ENCODE measurements around the gene DNM1L. TPM values are rescaled to one million over a fixed set of nuclear protein-coding genes. Genes with fewer than 3 reads are reported as not detected.

DNM1L gene
- total RNA-seq, 4 donors from 2014 or later: 43.9 to 83.6 (median 53.1) TPM

DNA sequence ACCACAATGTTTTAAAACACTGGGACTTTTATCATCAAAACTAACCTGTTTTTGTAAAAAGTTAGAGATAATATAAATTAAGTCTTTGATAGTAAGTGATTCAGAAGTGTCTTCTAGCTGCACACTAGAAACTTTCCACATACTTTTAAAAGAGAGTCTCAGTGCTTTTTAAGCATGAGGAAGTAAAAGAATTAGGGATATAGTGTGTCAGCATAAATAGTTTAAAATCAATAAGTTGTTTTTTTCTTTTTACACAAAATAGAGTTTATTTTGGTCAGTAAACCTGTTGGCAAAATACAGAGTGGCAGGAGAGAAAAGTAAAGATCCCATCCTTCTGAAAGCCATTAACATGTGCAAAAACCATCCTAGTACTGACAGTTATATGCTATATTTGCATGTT lies 1.7 kb downstream of the DNM1L start:
- no peak for TF ChIP-seq CTCF (IDR thresholded peaks at IDR 0.05; ENCODE audit: low read depth)

DNA sequence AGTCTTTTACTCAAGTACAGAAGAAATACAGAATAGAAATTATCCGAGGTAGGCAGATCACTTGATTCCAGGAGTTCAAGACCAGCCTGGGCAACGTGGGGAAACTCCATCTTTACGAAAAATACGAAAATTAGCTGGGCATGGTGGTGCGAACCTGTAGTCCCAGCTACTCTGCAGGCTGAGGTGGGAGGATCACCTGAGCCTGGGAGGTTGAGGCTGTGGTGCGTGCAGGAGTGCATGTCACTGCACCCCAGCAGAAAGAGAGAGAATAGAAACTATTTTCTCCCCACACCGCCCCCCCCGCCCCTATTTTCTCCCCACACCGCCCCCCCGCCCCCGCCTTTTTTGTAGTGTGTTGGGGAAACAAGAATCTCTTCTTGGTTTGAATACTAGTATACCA lies 2.2 kb downstream of the DNM1L start:
- no peak for TF ChIP-seq CTCF (IDR thresholded peaks at IDR 0.05; ENCODE audit: low read depth)

DNA sequence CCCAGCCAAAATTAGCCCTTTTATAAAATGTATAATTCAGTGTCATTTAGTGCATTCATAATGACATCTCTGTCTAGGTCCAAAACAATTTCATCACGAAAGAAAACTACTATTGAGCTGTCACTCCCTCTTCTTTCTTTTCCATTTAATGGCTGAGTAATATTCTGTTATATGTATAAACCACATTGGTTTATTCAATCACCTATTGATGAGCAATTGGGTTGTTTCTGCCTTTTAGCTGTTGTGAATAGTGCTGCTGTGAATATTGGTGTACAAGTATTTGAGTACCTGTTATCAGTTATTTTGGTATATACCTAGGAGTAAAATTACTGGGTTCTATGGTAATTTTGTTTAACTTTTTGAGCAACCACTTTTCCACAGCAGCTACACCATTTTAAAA lies 7.2 kb downstream of the DNM1L start:
- TF ChIP-seq CTCF (IDR thresholded peaks at IDR 0.05; ENCODE audit: low read depth): no peak

DNA sequence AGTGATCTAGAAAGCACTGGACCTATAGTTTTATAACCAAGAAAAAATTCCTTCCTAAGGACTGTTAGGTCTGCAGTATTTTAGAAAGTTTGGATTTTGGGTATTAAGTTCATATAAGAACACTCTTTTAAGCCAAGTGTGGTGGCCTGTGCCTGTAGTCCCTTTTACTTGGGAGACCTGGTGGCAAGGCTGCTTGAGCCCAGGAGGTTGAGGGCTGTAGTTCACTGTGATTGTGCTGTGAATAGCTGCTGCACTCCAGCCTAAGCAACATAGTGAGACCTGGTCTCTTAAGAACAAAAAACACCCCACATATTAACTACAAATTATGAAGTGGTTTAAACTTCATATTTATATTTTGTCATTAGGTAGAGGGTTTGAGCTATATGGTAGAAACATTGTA lies 9.7 kb downstream of the DNM1L start:
- TF ChIP-seq CTCF (IDR thresholded peaks at IDR 0.05; ENCODE audit: low read depth): no peak

DNA sequence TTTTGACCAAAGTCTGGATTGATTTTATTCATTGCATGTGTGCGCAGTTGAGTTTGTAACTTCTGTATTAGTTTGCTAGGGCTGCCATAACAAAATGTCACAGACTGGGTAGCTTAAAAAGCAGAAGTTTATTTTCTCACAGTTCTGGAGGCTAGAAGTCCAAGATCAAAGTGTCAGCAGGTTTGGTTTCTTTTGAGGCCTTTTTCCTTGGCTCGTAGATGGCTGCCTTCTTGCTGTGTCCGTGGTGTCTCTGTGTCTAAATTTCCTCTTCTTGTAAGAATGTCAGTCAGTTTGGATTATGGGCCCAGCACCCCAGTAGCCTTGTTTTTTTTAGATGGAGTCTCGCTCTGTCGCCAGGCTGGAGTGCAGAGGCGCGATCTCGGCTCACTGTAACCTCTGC lies 11.8 kb downstream of the DNM1L start:
- no peak for TF ChIP-seq CTCF (IDR thresholded peaks at IDR 0.05; ENCODE audit: low read depth)

- TF ChIP-seq CTCF (IDR thresholded peaks at IDR 0.05; ENCODE audit: low read depth): no peak
These were observed 13.3 kb downstream of the DNM1L start for GRCh38 chr12:32692358-32692757.

GRCh38 chr12:32693036-32693435 lies 13.9 kb downstream of the DNM1L start:
- TF ChIP-seq CTCF (IDR thresholded peaks at IDR 0.05; ENCODE audit: low read depth): no peak

Data from subcutaneous adipose tissue (tissue), 4 donors.